Osteoblast (primary cell): ENCODE data around the gene ZGLP1. TPM values are rescaled to one million over a fixed set of nuclear protein-coding genes. Genes with fewer than 3 reads are reported as not detected.

Source experiments
- DNase-seq: peaks from one replicate; pipeline ENCODE4 v3.0.0; 2011; ENCODE audit warnings: low spot score, mixed read lengths; ENCODE audit not compliant: insufficient read length; ENCODE audit errors: missing footprints
- H2AFZ ChIP-seq: 2 replicates; pipeline ENCODE4 v1.6.0; 2011; ENCODE audit warnings: mild to moderate bottlenecking, low read length
- H3K27ac ChIP-seq: 2 replicates; pipeline ENCODE4 v1.5.1; 2011; ENCODE audit warnings: mild to moderate bottlenecking, low read depth, low read length, moderate library complexity
- H3K27me3 ChIP-seq: 2 replicates; pipeline ENCODE4 v1.6.0; 2012; ENCODE audit warnings: mild to moderate bottlenecking, control low read depth, inconsistent platforms, low read length, moderate library complexity; ENCODE audit not compliant: insufficient read depth
- H3K36me3 ChIP-seq: 2 replicates; pipeline ENCODE4 v1.5.1; 2011; ENCODE audit warnings: mild to moderate bottlenecking, low read length, control low read depth, moderate library complexity; ENCODE audit not compliant: insufficient read depth
- H3K4me1 ChIP-seq: 2 replicates; pipeline ENCODE4 v1.5.1; 2011; ENCODE audit warnings: mild to moderate bottlenecking, low read length, control low read depth, moderate library complexity; ENCODE audit not compliant: insufficient read depth
- H3K4me2 ChIP-seq: 2 replicates; pipeline ENCODE4 v1.6.0; 2011; ENCODE audit warnings: mild to moderate bottlenecking, low read length; ENCODE audit not compliant: insufficient read depth
- H3K4me3 ChIP-seq: fragments of 200-600 bp; sonication (generic); 3 replicates; pipeline ENCODE4 v1.5.1; 2012; ENCODE audit warnings: mild to moderate bottlenecking, low read length, inconsistent platforms; ENCODE audit not compliant: insufficient read depth
- H3K79me2 ChIP-seq: 2 replicates; pipeline ENCODE4 v1.6.0; 2012; ENCODE audit warnings: mild to moderate bottlenecking, low read length, control low read depth, inconsistent platforms; ENCODE audit not compliant: insufficient read depth
- H3K9me3 ChIP-seq: 2 replicates; pipeline ENCODE4 v1.5.1; 2011; ENCODE audit warnings: low read depth, low read length, control low read depth
- H4K20me1 ChIP-seq: 2 replicates; pipeline ENCODE4 v1.6.0; 2012; ENCODE audit warnings: mild to moderate bottlenecking, low read length, control low read depth; ENCODE audit not compliant: insufficient read depth
- total RNA-seq: library from RNA; depleted of rRNA; stranded (reverse); fragments of >200 nt; gene quantifications from 2 replicates; pipeline ENCODE4 v1.2.3, GENCODE V29; 2012
- TF ChIP-seq, protein P1 (sequence below): IDR thresholded peaks from 2 replicates; pipeline ENCODE4 v1.5.1; 2011; ENCODE audit warnings: mild to moderate bottlenecking, low read depth, low read length, moderate library complexity; ENCODE audit errors: extremely low read depth

Gene ZGLP1
- total RNA-seq, 1 donor = 0.72 TPM

DNA sequence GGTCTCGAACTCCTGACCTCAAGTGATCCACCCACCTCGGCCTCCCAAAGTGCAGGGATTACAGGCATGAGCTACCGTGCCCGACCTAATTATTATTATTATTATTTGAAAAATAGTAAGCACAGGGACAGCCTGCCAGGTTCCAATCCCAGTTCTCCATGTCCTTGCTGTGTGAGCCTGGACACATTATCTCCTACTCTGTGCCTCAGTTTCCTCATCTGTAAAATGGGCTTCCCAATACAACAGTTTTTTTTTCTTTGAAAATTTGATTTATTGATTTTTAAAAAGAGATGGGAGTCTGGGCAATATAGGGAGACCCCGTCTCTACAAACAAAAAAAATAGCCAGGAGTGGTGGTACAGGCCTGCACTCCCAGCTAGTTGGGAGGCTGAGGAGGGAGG, 3.3 kb downstream of the ZGLP1 start:
- Histone ChIP-seq H3K36me3 (peaks cover 6% of the 10 kb centered on the region), H2AFZ (no peak overlapping the region)
- DNase-seq = peak; percentile 3

DNA sequence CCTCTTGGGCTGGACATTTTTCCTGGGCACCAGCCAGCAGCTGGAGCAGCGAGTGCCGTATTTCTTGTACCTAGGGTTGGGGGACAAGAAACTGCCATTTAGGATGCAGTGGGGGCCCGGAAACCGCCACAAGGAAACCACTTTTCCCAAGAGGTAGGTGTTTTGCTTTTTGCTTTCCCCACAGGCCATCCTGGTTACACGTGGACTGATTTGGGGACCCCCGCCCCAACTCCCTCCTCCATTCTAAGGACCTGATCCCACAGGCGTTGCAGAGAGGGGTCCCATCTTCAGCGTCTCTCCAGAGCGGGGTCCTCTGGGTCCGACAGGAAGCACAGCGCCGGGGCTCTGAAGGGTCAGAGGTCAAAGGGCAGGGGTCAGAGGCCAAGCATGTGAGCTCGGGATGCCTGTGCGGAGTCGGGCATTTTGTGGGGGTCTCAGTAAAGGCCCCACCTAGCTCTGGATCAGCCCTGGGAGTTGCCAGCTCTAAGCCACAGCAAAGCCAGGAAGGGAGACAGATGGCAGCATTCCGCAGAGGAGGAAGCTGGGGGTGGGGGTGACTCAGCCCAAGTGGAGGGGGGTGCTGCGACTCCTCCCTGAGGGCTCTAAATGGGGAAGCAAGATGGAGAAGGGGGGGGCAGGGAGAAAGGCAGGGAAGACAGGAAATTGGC, 4.3 kb downstream of the ZGLP1 start:
- H3K27me3 ChIP-seq = no peaks in the 10 kb centered on the region
- peak overlapping the region; percentile 48 for H3K4me2 ChIP-seq
- TF ChIP-seq, protein P1, sequence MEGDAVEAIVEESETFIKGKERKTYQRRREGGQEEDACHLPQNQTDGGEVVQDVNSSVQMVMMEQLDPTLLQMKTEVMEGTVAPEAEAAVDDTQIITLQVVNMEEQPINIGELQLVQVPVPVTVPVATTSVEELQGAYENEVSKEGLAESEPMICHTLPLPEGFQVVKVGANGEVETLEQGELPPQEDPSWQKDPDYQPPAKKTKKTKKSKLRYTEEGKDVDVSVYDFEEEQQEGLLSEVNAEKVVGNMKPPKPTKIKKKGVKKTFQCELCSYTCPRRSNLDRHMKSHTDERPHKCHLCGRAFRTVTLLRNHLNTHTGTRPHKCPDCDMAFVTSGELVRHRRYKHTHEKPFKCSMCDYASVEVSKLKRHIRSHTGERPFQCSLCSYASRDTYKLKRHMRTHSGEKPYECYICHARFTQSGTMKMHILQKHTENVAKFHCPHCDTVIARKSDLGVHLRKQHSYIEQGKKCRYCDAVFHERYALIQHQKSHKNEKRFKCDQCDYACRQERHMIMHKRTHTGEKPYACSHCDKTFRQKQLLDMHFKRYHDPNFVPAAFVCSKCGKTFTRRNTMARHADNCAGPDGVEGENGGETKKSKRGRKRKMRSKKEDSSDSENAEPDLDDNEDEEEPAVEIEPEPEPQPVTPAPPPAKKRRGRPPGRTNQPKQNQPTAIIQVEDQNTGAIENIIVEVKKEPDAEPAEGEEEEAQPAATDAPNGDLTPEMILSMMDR = no peak
- H3K4me1 ChIP-seq = peaks cover 24% of the 10 kb centered on the region
- H3K27ac ChIP-seq = peak overlapping the region; percentile 77
- H3K9me3 ChIP-seq = no peaks in the 10 kb centered on the region
- peak; percentile 97 for DNase-seq
- no peaks in the 10 kb centered on the region for H4K20me1 ChIP-seq
- H3K79me2 ChIP-seq = no peaks in the 10 kb centered on the region
- H3K4me3 ChIP-seq = peak overlapping the region; percentile 42
- peaks cover 6% of the 10 kb centered on the region for H3K36me3 ChIP-seq
- H2AFZ ChIP-seq = peak overlapping the region; percentile 79

More for the DNA sequence above, 3.3 kb downstream of the ZGLP1 start:
- peaks cover 24% of the 10 kb centered on the region for H3K4me1 ChIP-seq
- H3K4me3 ChIP-seq = no peak overlapping the region
- TF ChIP-seq, protein P1 = no peak
- no peak overlapping the region for H3K27ac ChIP-seq
- no peaks in the 10 kb centered on the region for H3K9me3 ChIP-seq
- H3K79me2 ChIP-seq = no peaks in the 10 kb centered on the region
- no peaks in the 10 kb centered on the region for H4K20me1 ChIP-seq
- H3K27me3 ChIP-seq = no peaks in the 10 kb centered on the region
- no peak overlapping the region for H3K4me2 ChIP-seq

DNA sequence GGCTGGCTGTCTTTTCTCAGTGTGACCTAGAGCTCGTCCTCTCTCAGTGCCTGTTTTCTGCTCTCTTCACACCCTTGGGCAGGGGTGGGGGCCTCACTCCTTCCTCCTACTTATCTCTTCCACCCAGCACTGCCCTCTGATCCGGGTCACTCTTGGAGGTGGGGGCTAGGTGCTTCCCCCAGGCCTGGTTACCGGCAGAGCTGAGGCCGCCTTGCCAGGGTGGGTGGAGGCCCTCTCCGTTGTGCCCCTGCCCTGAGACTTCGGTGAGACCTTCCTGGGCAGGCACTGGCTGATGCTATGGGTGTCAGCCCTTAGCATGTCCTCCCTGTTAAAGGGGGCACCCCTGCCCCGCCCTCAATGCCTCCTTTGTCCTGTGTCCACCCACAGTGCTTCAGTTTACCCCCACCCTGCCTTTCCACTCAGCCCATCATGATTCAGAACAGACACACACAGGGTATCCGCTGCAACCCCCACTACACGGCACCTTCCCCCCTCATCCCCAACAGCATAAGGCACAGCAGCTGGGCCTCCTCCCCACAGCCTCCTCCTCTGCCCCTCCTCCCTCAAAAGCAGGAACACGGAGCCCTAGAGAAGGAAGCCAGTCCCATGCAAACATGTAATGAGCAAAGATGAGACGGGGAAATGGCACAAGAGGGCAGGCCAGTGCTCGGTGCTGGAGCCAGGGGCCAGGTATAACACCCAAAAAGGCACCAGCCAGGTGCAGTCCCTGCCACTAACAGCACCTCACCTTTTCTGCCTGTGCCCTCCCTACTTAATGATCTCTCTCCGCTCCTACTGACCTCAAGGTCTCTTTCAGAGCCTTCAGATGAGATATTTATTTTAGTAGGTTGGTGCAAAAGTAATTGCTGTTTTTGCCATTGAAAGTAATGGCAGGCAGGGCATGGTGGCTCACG, 9.8 kb downstream of the ZGLP1 start:
- no peaks in the 10 kb centered on the region for H4K20me1 ChIP-seq
- H3K36me3 ChIP-seq = no peaks in the 10 kb centered on the region
- TF ChIP-seq, protein P1 = no peak
- no peak overlapping the region for H3K27ac ChIP-seq
- no peaks in the 10 kb centered on the region for H3K79me2 ChIP-seq
- H3K4me3 ChIP-seq = no peak overlapping the region
- H3K4me1 ChIP-seq = peaks cover 14% of the 10 kb centered on the region
- no peak overlapping the region for H2AFZ ChIP-seq
- H3K9me3 ChIP-seq = no peaks in the 10 kb centered on the region
- DNase-seq = peak; percentile 68
- H3K4me2 ChIP-seq = no peak overlapping the region
- peaks cover 21% of the 10 kb centered on the region for H3K27me3 ChIP-seq
